Gastrocnemius medialis (tissue), 4 donors: ENCODE measurements around the gene ZDHHC4. TPM values are rescaled to one million over a fixed set of nuclear protein-coding genes. Genes with fewer than 3 reads are reported as not detected.
"Not testable (repeated sequence)": the region's sequence is repeated elsewhere in the genome, so short reads cannot be mapped to it uniquely, and the experiment has no call there.

ENCODE experiments used
- ATAC-seq, 2 donors: fragments of 150-250 bp; one replicate each; pipeline ENCODE4 v1.9.1; 2016
- DNase-seq, 2 donors: peaks; one replicate each; pipeline ENCODE4 v3.0.0-alpha.2; 2019
- H3K27ac ChIP-seq, 4 donors: fragments of 200-600 bp; sonication (generic); 1 replicate in 1 of 4; 2 replicates in 3 of 4; pipeline ENCODE4 v1.5.1; 2016 to 2018; ENCODE audit warnings: mild to moderate bottlenecking in 2 of 4, moderate library complexity in 1 of 4
- H3K27me3 ChIP-seq, 3 donors: fragments of 200-600 bp; sonication (generic) in 2 of 3; 1 replicate in 1 of 3; 2 replicates in 2 of 3; pipeline versions ENCODE4 v1.5.1 to v1.6.0; 2016 to 2019; ENCODE audit warnings: mild to moderate bottlenecking in 1 of 3, moderate library complexity in 1 of 3
- H3K36me3 ChIP-seq, 2 donors: fragments of 200-600 bp; sonication (generic) in 1 of 2; one replicate each; pipeline ENCODE4 v1.5.1; 2017 to 2018
- H3K4me1 ChIP-seq, 2 donors: fragments of 200-600 bp; sonication (generic) in 1 of 2; one replicate each; pipeline ENCODE4 v1.5.1; 2016 to 2017; ENCODE audit warnings: mild to moderate bottlenecking in 2 of 2
- H3K4me3 ChIP-seq, 4 donors: fragments of 200-600 bp; sonication (generic) in 3 of 4; 1 replicate in 1 of 4; 2 replicates in 3 of 4; pipeline ENCODE4 v1.5.1; 2016 to 2019; ENCODE audit warnings: mild to moderate bottlenecking in 2 of 4
- H3K9me3 ChIP-seq, 3 donors: fragments of 200-600 bp; sonication (generic) in 2 of 3; 1 replicate in 1 of 3; 2 replicates in 2 of 3; pipeline ENCODE4 v1.5.1; 2016 to 2019
- POLR2A ChIP-seq, 2 donors: fragments of 450-650 bp; IDR thresholded peaks; one replicate each; pipeline ENCODE4 v1.6.1; 2017; ENCODE audit warnings: antibody characterized with exemption in 2 of 2, mild to moderate bottlenecking in 2 of 2, moderate library complexity in 2 of 2
- in situ Hi-C, 4 donors: fragments of 200-750 bp; cut with MboI; loops; one replicate each; pipeline versions ENCODE4 v1.15.0 to v1.8.0; 2017; ENCODE audit warnings: low sequenced_read_pairs in 4 of 4
- intact Hi-C: fragments of 100-400 bp; cut with DNase I; formaldehyde crosslinking; loops from one replicate; pipeline ENCODE4 v1.15.1; 2023; ENCODE audit warnings: low total_unique reads
- total RNA-seq, 4 donors: library from RNA; depleted of rRNA; stranded (reverse); fragments of >200 nt; gene quantifications; one replicate each; pipeline versions ENCODE4 v1.1.0 to v1.2.3, GENCODE V29; 2016
- TF ChIP-seq, protein P1 (sequence below), 5 experiments: fragments of 450-650 bp in 3 of 5; fragments of 200-600 bp in 2 of 5; sonication (generic) in 2 of 5; IDR thresholded peaks in 4 of 5; conservative IDR thresholded peaks in 1 of 5; 1 replicate in 4 of 5; 2 replicates in 1 of 5; pipeline ENCODE4 v1.5.1; 2016 to 2019; ENCODE audit warnings: antibody characterized with exemption in 5 of 5, mild to moderate bottlenecking in 3 of 5, moderate library complexity in 3 of 5

The ZDHHC4 gene
- total RNA-seq, 4 donors from 2014 or later, result 52.7 to 88.6 (median 70.5) TPM

DNA sequence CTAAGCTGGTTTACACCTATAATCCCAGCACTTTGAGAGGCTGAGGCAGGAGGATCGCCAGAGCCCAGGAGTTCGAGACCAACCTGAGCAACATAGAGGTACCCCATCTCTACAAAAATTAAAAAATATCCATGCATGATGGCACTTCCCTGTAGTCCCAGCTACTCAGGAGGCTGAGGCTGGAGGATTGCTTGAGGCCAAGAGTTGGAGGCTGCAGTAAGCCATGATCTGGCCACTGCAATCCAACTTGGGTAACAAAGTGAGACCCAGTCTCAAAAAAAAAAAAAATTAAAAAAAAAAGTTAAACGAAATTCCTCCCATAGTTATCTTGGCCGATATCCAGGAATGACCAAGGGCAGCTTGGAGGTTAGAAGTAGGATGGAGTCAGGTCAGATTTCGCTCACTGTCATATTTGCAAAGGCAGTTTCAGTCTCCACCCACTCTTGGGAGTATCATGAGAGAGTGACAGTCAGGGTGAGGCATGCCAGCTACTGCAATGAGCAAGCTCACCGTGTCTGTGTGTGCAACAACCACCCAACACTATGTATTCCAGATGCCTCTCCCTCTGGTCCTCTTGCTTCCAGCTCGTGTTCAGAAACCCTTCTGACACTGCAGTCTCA is 6.0 kb upstream of the ZDHHC4 start:
- Histone ChIP-seq H3K36me3 (no peaks in the 10 kb centered on the region), H3K4me3 (no peak overlapping the region), H3K27me3 (no peaks in the 10 kb centered on the region), H3K9me3 (no peaks in the 10 kb centered on the region), H3K4me1 (peaks cover 0 to under 1% of the 10 kb centered on the region in 2 donors), H3K27ac (no peak overlapping the region)
- intact Hi-C loops, result loop anchor here (10.0 kb wide), 2 partner anchors 56 to 134 kb away; partner anchors contain the start of gene ZNF12
- in situ Hi-C loops, result no loop called here
- DNase-seq (no peak), ATAC-seq (no peak)
- TF ChIP-seq, protein P1, sequence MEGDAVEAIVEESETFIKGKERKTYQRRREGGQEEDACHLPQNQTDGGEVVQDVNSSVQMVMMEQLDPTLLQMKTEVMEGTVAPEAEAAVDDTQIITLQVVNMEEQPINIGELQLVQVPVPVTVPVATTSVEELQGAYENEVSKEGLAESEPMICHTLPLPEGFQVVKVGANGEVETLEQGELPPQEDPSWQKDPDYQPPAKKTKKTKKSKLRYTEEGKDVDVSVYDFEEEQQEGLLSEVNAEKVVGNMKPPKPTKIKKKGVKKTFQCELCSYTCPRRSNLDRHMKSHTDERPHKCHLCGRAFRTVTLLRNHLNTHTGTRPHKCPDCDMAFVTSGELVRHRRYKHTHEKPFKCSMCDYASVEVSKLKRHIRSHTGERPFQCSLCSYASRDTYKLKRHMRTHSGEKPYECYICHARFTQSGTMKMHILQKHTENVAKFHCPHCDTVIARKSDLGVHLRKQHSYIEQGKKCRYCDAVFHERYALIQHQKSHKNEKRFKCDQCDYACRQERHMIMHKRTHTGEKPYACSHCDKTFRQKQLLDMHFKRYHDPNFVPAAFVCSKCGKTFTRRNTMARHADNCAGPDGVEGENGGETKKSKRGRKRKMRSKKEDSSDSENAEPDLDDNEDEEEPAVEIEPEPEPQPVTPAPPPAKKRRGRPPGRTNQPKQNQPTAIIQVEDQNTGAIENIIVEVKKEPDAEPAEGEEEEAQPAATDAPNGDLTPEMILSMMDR (IDR thresholded peaks at IDR 0.05 in 4 of 5, conservative IDR thresholded peaks at IDR 0.05 in 1 of 5), result no peak
- no peak for TF ChIP-seq POLR2A (IDR thresholded peaks at IDR 0.05)

DNA sequence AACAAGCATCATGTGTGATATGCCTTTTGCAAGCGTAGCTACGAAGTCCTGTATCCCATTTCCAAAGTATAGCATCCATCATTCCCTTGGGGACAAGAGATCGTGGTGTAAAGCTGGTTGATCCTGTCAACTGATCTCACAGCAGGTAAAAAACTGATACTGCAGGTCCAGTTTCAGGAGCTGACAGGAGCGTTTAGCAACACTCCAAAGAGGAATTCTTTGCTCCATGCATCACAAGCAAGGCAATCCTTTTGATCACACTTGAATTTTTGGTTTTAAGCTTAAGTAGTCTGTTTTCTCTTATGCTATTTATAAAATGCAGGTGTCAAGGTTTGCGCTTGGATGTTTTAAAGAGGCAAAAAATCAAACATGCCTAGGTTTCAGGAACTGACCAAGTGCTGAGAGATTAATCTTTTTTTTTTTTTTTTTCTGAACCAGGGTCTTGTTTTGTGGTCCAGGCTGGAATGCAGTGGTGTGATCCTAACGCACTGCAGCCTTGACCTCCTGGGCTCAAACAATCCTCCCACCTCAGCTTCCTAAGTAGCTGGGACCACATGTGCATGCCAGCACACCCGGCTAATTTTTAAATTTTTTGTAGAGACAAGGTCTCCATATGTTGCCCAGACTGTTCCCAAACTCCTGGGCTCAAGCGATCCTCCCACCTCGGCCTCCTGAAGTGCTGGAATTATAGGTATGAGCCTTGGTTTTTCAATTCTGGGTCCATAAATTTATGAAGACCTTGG is 1.8 kb upstream of the ZDHHC4 start:
- no peak overlapping the region for H3K4me3 ChIP-seq
- no peak for ATAC-seq
- H3K4me1 ChIP-seq, result peaks cover 0 to 5% of the 10 kb centered on the region in 2 donors
- no peak for DNase-seq
- peaks cover 0 to 5% of the 10 kb centered on the region in 2 donors for H3K36me3 ChIP-seq
- no peaks in the 10 kb centered on the region for H3K27me3 ChIP-seq
- in situ Hi-C loops (no loop called here), intact Hi-C loops (loop anchor here (10.0 kb wide), 2 partner anchors 61 to 129 kb away; partner anchors contain the start of gene ZNF12)
- TF ChIP-seq, protein P1 (IDR thresholded peaks at IDR 0.05 in 4 of 5, conservative IDR thresholded peaks at IDR 0.05 in 1 of 5), result no peak
- TF ChIP-seq POLR2A (IDR thresholded peaks at IDR 0.05), result no peak
- H3K9me3 ChIP-seq, result no peaks in the 10 kb centered on the region
- no peak overlapping the region for H3K27ac ChIP-seq

DNA sequence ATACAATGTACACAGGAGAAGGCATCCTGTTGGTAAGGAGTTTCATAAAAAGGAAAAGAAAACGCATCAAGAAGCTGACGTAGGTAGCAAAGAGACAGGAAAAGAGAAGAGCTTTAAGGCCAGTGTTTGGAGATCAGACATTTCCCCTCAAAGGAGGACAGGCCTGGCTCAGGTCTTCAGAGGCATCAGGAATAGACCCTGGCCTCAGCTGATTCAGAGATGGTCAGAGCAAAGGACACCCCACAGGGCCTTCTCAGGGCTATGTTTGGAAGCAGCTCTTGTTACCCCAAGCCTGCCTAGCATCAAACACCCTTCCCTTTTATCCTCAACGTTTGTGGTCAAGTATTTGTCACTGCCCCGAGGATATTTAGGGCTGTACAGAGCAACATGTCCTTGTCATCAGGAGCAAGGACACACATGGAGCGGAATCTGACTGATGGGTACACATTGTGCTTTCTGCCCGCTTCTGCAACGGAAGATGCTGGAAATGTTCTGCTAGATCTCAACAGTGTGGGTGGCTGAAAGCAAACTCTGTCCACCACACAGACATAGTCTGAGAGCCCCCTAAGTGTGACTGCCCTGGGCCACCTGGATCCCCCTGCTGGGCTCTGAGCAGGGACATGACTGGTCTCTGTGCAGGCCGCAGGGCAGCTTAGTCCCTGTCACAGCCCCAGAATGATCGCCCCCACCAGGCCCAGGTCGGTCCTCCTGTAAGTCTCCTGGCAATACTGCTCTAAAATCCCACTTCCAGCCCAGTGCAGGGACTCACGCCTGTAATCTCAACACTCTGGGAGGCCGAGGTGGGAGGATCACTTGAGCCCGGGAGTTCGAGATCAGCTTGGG is 1.0 kb upstream of the ZDHHC4 start:
- DNase-seq (no peak), ATAC-seq (no peak)
- in situ Hi-C loops, result no loop called here
- no peak for TF ChIP-seq POLR2A (IDR thresholded peaks at IDR 0.05)
- TF ChIP-seq, protein P1 (IDR thresholded peaks at IDR 0.05 in 4 of 5, conservative IDR thresholded peaks at IDR 0.05 in 1 of 5), result no peak
- H3K27me3 ChIP-seq, result no peaks in the 10 kb centered on the region
- H3K27ac ChIP-seq, result peak overlapping the region in 3 of 4 donors; percentile 85 to 95 (median 93)
- intact Hi-C loops, result loop anchor here (10.0 kb wide), 2 partner anchors 61 to 129 kb away; partner anchors contain the start of gene ZNF12
- H3K4me1 ChIP-seq, result peaks cover 0 to 5% of the 10 kb centered on the region in 2 donors
- peak overlapping the region; percentile 70 to 88 (median 77) for H3K4me3 ChIP-seq
- peaks cover under 1 to 13% of the 10 kb centered on the region in 2 donors for H3K36me3 ChIP-seq
- no peaks in the 10 kb centered on the region for H3K9me3 ChIP-seq

DNA sequence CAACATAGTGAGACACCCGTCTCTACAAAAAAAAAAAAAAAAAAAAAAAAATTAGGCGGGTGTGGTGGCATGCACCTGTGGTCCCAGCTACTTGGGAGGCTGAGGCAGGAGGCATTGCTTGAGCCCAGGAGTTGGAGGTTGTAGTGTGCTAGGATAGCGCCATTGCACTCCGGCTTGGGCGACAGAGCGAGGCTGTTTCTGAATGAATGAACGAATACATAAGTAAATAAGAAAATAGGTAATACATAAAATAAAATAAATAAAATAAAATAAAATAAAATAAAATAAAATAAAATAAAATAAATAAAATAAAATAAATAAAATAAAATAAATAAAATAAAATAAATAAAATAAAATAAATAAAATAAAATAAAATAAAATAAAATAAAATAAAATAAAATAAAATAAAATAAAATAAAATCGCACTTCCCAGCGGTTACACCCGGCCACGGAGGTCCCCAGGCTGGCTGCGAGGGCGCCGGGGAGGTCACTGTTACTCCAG is 336 bp upstream of the ZDHHC4 start:
- Histone ChIP-seq H3K27ac (peak overlapping the region; percentile 85 to 95 (median 92)), H3K4me3 (peak overlapping the region; percentile 70 to 88 (median 77)), H3K36me3 (peaks cover 5 to 20% of the 10 kb centered on the region in 2 donors)
- DNase-seq, H3K4me1 ChIP-seq, in situ Hi-C loops, H3K9me3 ChIP-seq, H3K27me3 ChIP-seq, ATAC-seq: not testable (repeated sequence)
- intact Hi-C loops, result loop anchor here (1.0 to 10.0 kb wide), 3 partner anchors 13 to 128 kb away; partner anchors contain the start of genes INTS15 and ZNF12
